Activated CD8-positive, alpha-beta memory T cell treated with anti-CD3 and anti-CD28 coated beads, Interleukin-2, amount 50 U/mL, for 1 hour (primary cell): Measurements from ENCODE around the gene CHD9.

Experiments
- DNase-seq: peaks from one replicate; pipeline ENCODE4 v3.0.0-alpha.2; 2020; ENCODE audit errors: extremely low read depth

CHD9 gene

DNA sequence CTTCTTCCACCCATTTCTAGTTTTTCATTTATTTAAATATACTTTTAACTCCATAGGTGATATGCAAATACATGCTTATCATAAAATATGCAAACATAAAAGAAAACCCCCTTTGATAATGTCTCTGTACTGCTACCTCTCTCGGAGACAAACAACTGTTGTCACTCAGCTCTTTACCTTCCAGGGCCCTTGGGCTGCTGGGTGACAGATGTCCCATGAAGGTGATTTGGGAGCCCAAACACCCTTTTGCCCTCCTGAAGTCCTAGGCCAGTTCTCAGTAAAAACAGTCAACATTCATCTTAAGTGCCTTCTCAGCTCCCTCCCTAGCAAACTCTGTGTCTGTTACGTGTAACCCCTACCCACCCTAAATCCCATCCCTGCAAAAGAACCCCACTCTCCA, 37.5 kb downstream of the CHD9 start:
- no peak for DNase-seq

DNA sequence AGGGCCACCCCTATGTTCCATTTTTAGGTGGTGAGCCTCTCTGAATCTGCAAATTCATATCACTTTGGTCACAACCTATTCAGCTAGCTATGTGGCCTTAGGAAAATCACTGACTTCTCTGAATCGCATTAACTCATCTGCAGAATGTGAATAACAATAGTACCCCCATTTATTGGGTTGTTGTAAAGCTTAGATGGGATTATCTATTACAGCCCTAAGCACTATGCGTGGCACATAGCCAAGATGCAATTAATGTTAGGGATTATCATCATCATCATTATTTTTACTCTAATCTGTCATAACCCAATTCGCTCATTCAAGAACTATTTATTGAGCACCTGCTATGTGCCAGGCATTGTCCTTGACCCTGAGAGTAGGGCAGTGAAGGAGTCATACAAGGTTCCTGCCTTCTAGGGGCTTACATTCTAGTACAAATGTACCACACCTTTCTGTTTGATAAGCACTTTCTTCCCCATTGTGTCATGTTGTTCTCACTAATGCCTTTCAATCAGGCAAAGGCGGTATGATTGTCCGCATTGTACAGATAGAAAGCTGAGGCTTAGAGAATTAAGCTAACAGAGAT, 38.5 kb downstream of the CHD9 start:
- no peak for DNase-seq

DNA sequence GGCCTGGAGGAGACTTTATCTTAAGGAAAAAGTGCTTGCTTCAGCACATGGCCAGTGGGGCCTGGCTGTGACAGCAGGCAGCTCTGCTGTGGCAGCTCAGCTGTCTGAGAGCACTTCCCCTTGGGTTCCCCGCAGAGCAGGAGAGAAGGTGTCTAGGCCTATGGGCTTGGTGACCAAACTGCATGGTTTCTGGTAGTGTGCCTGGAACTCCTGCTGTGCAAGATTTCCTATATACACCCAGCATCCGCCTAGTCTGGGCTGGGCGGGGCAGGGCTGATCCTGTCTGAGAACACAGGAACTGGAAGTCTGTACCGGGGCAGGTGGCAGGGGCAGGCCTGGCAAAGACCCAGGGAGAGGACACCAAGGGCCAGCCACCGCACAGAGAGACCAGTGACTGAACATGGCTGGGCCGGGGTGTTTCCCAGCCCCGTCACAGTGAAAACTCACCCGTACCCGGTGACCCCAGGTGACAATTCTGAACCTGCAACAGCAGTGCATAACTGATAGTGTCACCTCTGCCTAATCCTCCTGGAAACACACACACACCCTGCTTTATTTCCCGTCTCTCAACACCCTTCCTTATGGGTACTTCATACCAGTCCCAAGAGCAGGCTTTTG, 39.3 kb downstream of the CHD9 start:
- no peak for DNase-seq

DNA sequence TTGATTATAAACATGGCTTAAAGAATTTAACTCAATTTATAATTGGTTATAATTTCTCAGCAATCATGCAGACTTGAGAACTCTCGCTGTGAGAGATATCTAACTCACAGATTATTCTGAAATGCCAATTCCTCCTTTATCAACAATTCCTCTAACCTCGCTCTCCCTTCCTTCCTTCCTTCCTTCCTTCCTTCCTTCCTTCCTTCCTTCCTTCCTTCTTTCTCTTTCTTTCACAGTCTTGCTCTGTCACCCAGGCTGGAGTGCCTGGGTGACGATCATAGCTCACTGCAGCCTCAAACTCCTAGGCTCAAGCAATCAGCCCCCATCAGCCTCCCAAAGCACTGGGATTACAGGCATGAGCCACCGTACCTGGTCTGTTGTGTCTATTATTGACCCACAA, 42.4 kb downstream of the CHD9 start:
- DNase-seq: no peak

DNA sequence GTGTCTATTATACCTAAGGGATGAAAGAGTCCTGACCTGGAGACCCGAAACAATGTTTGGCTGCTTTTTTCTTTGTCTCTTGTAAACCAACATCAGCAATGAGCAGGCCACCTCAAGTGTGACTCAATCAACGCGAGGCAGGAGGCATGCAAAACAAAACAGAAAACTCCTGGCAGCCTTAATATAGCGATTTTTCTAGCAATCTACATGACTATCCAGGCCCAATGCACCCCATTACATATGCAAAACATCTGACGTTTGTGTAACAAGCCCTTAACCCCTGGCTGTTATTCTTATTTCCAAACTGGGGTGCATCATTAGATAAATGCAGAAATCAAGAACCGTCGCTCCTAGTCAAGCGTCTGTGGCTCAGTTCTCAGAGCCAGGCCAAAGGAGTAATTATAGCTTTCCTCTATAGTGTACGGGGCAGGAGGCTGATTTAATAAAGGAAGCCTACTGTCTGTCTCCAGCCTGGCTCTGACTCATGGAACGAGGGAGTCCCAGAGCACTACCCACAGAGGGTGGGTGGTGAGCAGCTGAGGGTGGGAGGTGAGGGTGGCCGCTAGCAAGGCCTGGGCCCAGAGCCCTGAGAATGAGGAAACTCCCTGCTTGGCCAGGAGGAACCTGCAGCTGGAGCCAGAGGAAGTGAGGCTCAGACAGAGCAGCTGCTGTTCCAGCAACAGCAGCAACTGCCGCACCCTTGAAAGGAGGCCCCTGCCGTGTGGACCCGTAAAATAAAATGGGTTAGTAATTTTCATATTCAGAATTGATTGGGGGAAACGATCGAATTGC, 43.9 kb downstream of the CHD9 start:
- DNase-seq: no peak

DNA sequence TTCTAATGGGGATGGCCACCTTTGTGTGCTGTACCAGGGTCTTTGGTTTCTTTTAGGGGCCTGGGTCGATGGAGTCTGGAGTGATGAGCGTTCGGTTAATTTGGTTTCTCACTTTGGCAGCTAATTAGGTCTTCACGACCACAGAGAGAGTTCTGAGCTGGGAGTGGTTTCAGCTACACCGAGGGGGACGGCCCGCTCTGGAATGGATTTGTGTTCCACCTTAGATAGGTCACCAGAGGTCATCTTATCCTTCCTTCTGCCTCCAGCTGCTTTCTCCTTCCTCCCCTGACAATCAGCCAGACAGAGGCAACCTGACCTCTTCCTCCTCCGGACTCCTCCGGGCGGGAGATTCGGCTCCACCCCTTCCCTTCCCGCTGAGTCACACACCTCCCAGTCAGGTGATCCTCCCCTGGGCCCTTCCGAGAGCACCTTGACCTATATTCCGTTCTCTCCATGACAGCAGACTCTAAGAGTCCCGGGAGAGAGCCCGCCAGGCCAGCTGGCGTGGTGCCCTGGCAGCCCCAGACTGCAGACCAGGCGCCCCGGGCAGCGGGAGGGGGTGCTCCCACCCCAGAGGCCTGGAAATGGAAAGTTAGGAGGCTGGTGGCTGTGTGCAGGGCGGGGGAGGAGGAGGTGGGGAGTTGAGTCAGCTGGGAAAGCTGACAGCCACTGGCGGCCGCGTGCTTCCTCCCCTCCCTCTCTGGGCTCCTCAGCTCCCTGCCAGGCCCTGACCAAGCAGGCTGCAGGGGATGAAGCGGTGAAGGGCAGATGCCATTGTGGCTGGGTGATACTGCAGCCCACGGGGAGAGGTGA, 44.7 kb downstream of the CHD9 start:
- no peak for DNase-seq

DNA sequence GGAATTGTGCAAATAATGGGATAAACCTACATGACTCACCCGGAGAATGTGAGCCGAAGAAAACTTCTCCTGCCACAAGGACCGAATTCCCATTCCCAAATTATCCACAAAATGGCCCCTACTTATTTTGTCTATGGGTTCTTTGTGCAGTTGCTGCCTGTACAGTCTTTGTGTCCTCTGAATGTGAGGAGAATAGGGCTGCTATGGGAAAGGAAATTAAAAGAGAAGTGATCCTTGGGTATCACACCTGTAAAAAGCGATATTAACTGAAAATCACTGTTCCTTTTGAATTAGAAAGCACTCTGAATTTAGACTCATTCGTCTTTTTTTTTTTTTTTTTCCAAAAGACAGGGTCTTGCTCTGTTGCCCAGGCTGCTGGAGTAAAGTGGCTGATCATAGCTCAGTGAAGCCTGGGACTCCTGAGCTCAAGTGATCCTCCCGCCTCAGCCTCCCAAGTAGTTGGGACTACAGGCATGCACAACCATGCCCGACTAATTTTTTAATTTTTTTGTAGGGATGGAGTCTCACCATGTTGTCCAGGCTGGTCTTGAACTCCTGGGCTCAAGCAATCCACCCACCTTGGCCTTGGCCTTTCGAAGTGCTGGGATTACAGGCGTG, 45.4 kb downstream of the CHD9 start:
- no peak for DNase-seq

DNA sequence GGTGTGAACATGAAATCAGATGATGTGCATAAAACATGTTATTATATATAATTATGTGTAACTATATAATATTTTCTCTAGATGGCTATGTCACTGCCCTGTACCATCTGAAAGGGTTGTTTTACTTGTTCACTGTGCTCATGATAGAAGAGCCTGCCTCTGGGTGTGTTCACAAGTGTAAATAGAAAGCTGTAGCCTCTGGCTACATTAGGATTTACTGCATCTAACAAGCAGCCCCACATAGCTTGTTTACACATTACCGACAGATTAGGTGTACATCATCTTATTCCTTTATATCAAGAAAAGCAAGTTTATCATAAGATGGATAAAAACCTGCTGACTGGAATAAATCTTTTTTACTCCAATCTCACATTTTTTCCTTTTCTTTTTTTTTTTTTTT, 46.1 kb downstream of the CHD9 start:
- no peak for DNase-seq

DNA sequence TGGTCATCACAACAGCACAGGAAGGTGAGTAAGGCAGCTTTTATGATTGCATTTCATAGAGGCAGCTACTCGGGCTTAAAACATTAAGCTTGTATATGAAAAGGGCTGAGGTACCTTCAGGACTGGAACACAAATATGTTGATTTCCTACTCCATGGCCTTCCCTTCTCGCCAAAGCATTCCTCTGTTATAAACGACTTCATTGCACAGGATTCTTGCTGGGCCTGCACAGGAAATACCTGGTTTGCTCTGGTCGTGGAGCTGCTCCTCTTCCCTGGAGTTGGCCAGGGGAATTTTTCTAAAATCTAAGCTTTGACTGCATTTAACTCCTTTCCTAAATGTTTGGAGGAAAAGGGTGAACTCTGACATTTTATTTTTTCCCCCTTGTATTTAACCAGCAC, 49.0 kb downstream of the CHD9 start:
- DNase-seq: no peak

DNA sequence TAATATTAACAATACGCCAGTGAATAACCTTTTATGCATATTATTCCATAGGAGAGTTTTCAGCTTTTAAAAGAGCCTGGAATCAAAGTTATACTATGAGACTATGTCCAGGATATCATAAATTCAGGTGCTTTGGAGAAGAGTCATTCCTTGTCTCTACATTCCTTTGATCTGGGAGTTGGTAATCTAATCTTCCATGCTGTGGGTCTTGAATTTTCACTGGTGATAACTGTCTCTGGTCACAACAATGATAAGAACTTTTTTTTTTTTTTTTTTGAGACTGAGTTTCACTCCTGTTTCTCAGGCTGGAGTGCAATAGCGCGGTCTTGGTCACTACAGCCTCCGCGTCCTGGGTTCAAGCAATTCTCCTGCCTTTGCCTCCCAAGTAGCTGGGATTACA, 50.8 kb downstream of the CHD9 start:
- DNase-seq: no peak

DNA sequence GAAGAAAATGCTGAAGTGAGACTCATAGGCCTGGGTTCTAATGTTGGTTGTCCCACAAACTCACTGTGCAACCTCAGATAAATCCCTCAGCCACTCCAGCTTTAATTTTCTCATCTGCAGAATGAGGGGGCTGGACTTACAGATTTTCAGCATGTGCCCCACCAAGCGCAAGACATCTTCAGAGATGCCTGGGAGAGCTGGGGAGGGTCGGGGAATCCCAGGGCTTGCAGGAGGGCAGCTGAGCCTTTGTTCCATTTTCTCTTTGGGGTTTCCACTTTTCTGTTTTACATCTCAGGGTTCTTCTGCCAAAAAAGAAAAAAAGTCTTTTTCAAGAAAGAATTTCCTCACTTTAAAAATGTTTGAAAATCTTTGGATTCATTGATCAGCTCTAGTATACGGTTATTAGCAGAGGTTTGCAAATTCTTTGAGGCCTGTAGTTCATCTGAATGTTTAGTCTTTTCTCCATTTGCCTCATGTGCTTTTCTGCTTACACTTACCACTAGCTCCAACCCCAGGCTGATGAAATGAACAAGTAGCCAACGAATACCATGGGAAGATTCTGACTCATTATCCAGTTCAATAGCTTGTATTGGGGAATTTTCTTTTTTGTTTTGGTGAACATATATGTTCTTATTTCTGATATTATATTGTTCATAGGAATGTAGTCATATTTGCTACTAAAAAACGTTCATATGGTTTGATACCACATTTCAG, 56.4 kb downstream of the CHD9 start:
- DNase-seq: no peak

DNA sequence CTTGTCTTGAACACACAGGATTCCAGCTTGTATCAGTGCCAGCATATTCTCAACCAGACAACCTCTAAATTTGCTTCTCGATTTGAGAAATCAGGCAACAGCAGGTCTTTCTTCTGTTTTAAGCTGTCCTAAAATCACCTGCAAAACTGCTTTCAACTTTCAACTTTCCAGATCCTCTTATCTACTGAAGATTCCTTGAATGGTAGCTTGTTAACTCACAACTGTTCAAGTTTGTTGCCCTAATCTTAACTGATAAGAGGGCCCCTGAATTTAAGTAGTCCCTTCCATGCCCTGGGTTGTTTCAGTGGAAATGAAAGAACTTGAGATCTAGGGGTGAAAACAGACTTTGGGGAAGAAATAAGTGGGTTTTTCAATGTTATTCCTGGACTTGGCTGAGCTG, 57.2 kb downstream of the CHD9 start:
- no peak for DNase-seq

DNA sequence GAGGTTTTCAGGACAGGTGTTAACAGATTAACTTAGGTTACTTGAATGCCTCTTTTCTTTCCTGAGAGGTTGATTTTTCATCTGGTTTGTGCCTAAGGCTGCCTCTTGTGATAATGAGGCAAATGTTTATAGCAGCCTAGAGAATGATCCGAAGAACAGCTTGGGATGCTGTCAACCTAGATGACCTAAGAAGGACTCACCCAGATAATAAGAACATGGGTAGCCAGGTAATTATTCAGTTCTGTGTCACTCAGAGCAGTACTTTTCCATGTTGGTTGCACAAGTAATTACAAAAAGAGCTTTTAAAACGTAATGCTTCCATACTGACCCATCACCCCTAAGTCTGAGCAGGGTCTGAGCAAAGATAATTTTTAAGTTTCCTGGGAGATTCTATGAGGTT, 60.3 kb downstream of the CHD9 start:
- no peak for DNase-seq

DNA sequence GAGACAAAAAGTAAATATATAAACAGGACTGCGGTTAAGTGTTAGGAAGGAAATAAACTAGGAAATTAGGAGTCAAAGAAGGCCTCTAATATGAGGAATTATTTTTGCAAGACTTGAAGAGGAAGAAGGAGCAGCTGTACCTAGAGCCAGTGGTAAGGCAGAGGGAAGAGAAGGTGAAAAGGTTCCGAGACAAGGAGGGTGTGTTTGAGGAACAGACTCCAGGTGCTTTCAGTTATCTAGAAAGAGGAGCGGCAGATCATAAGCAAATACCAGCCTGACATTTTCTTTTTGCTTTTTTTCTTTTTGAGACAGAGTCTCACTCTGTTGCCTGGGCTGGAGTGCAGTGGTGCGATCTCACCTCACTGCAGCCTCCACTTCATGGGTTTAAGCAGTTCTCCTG, 61.0 kb downstream of the CHD9 start:
- no peak for DNase-seq

DNA sequence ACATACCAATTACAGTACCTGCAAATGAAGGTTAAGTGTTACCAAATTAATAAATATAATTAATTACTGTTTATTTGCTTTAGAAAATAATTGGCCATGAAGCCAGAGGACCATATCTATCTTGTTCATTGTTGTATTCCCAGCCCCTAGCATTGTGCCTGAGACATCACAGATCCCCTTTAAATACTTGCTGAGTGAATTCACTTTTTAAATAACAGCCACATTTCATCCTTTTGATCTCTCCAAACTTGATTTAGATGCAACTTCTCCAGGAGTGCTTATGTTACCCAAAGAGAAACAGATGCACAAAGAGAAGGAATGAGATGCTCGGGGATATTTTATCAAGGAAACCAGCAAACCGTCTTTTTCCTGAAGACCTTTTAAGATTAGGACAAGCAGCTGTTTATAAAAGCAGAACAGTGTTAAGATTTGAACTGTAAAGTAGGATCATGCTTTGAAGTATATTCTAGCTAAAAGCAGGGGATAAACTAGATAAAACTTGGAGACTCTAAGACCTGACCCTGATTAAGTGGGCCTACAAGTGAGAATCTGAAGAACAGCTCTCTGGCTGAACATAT, 66.3 kb downstream of the CHD9 start:
- DNase-seq: no peak

DNA sequence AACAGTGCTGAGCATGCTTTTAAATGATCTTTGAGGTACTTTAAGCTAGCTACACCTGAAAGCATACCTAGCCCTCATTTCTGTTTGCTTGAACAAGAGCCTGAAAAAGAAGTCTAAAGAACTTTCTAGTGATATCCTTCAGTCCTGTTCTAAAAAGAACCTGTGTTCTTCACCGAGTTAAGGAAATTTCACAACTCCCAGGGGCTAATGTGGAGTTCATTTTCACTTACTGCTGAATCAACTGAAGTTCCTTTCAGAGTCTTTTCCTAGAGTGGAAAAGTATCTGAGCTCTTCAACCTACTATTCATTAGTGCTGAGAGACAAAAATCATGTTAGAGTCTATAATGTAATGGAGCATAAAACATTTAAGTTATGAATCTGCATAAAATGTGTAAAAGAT, 66.9 kb downstream of the CHD9 start:
- no peak for DNase-seq

DNA sequence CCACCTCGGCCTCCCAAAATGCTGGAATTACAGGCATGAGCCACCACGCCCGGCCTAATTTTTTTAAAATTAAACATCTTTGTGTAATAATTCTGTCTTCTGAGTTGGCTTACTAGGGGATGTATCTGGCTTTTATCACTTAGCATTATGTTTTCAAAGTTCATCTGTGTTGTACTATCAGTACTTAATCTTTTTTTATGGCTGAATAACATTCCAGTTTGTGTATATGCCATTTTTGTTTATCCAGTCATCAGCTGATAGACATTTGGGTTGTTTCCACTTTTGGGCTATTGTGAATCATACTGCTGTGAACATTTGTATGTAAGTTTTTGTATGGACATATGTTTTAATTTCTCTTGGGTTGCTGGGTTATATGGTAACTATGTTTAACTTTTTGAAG, 69.0 kb downstream of the CHD9 start:
- DNase-seq: no peak

DNA sequence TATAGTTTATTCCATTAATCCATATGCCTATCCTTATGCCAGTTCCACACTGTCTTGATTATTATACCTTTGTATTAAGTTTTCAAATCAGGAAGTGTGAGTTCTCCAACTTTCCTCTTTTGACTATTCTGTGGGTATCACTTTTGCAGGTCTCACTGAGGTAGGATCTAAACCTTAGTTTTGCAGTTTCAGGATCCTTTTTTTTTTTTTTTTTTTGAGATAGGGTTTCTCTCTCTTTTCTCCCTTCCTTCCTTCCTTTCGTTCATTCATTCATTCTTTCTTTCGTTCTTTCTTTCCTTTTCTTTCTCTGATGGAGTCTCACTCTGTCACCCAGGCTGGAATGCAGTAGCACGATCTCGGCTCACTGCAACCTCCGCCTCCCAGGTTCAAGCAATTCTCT, 71.6 kb downstream of the CHD9 start:
- no peak for DNase-seq

DNA sequence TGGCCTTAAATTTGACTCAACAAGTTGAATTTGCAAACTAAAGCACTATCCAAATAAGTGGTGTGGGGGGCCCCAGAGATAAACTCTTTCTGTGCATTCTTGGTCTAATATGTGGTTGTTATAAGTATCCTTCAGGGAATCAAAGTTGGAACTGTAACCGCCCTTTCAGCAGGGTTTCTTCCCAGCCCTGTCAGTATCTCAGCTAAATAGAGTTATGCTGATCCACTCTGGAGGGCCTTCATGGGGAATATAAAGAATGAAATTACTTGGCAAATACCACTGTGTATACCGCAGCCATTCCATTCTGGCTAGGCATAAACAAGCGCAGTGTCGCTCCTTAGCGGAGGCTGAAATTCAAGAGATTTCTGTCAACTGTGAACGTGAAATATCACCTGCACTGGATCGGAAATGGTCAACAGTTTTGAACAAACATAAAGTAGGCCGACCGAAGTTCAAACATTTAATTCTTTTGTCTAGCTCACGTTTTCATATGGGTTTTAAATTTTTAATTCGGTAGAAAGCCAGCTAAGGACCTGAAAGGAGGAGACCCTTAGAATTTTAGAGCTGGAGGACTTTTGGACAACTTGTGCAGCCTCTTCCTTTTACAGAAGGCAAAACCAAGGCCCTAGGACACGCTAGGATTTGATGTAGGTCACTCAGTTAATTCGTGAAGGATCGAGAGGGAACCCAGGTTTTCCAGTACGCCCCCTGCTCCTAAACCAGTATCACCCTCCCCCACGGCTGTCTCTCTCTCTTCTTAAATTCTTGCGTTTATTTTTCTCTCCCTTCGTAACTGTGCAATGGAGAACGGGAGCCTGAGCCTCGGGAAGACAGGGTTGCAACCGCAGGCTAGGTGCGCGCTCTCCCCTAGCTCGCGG, 74.7 kb downstream of the CHD9 start:
- no peak for DNase-seq
